Fibroblast of mammary gland (primary cell): ENCODE data around the gene IP6K3.

Experiments used
- DNase-seq: peaks from one replicate; pipeline ENCODE4 v3.0.0-alpha.2; 2010; ENCODE audit warnings: low read depth
- H3K4me3 ChIP-seq: 2 replicates; pipeline ENCODE4 v1.5.1; 2011; ENCODE audit warnings: low read depth, mild to moderate bottlenecking, low read length, moderate library complexity; ENCODE audit not compliant: control insufficient read depth
- TF ChIP-seq, protein P1 (sequence below): conservative IDR thresholded peaks from 2 replicates; pipeline ENCODE4 v1.5.1; 2011; ENCODE audit warnings: low read depth, low read length, inconsistent platforms; ENCODE audit not compliant: control insufficient read depth, insufficient read depth

IP6K3 gene

DNA sequence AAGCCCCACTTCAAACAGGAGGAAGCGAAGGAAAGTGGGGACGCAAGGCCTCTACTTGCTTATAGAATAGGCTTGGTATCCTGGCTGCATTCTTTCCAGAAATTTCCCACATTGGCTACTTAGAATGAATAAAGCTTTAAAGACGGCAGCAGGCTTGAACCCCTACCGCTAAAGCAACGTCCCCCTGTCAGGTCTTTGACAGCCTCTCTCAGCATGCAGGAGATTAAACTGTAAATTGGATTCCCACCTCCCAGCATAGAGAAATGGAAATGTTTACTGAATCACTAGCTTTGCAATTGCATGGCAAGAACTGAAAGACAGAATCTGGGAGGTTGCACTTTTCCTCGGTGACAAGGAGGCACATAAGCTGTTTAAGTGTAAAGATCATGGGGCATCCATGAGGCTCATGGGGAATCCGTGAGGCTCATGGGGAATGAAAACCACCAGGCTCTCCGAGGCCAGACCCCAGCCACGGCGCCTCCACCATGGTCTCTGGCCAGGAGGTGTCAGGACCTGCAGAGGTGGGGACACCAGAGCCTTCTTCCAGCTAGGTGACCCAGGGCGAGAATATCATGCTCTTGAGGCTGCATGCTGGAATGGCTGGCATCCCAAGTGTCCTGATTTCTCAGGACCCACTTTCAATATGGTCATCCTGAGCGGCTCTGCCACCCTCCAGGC, 31.9 kb upstream of the IP6K3 start:
- no peak for DNase-seq
- H3K4me3 ChIP-seq, result no peak overlapping the region
- TF ChIP-seq, protein P1, sequence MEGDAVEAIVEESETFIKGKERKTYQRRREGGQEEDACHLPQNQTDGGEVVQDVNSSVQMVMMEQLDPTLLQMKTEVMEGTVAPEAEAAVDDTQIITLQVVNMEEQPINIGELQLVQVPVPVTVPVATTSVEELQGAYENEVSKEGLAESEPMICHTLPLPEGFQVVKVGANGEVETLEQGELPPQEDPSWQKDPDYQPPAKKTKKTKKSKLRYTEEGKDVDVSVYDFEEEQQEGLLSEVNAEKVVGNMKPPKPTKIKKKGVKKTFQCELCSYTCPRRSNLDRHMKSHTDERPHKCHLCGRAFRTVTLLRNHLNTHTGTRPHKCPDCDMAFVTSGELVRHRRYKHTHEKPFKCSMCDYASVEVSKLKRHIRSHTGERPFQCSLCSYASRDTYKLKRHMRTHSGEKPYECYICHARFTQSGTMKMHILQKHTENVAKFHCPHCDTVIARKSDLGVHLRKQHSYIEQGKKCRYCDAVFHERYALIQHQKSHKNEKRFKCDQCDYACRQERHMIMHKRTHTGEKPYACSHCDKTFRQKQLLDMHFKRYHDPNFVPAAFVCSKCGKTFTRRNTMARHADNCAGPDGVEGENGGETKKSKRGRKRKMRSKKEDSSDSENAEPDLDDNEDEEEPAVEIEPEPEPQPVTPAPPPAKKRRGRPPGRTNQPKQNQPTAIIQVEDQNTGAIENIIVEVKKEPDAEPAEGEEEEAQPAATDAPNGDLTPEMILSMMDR, result no peak

DNA sequence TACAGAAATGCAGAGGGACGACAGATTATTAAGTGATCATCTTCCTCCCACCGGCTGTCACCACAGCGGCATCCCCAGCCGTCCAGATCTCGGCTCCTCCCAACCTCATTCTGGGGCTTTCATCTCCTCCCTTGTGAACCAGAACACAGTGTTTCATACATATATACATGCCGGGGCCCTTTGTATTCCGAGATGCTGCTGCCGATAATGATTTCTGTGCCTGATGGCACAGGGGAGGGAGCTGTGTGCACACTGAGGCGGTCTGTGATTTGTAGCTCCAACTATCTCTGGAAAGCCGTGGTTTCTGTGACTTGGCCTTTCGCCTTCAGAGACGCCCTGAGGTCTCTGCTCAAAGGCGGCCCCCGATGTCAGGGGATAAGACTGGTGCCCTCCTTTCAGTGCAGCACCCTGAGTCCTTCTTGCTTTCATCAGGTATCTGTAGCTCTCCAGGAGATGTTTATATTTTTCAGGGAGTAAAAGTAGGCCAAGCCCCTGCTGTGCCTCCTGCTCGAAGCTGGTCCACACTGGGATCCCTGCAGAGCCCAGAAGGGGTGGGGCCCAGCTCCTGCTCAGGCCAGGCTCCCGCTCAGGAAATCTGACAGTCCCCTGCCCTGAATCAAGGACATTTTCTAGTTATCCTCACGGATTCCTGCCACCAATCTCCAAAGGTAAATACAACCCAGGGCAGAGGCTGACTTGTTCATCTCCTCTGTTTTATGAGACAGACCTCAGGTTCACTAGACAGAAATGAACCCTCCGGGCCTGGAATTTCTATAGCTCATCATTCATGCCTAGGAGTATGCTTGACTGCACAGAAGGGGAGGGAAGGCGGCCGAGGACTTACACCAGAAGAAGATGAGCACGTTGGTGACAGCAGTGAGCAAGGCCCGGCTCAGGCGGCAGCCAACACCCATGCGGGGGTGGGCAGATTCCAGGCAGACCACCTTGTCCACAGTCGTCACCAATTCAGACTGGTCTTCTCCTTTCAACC, 31.0 kb upstream of the IP6K3 start:
- TF ChIP-seq, protein P1, result no peak
- no peak for DNase-seq
- no peak overlapping the region for H3K4me3 ChIP-seq

GRCh38 chr6:33776764-33777163, 30.1 kb upstream of the IP6K3 start:
- no peak overlapping the region for H3K4me3 ChIP-seq
- no peak for DNase-seq

GRCh38 chr6:33776186-33776585, 29.5 kb upstream of the IP6K3 start:
- H3K4me3 ChIP-seq, result no peak overlapping the region
- TF ChIP-seq, protein P1, result no peak
- DNase-seq, result no peak

More at GRCh38 chr6:33776764-33777163, 30.1 kb upstream of the IP6K3 start:
- TF ChIP-seq, protein P1, result no peak

DNA sequence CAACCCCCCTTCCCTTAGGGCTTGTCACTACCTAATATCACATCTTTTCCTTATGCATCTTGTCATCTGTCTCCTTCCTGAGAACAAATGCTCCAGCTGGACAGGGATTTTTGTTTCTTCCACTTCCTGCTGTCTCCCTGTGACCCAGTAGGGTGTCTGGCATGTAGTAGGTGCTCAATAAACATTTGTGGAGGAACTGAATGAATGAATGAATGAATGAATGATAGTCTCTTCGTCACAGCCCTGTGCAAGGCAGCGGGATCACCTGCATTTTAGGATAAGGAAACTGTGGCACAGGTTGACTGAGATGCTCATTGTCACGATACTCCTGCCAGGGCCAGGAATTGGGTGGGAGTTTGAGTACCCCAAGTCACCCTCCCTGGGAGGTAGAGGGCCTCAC, 28.1 kb upstream of the IP6K3 start:
- DNase-seq, result no peak
- H3K4me3 ChIP-seq, result no peak overlapping the region
- TF ChIP-seq, protein P1, result no peak

DNA sequence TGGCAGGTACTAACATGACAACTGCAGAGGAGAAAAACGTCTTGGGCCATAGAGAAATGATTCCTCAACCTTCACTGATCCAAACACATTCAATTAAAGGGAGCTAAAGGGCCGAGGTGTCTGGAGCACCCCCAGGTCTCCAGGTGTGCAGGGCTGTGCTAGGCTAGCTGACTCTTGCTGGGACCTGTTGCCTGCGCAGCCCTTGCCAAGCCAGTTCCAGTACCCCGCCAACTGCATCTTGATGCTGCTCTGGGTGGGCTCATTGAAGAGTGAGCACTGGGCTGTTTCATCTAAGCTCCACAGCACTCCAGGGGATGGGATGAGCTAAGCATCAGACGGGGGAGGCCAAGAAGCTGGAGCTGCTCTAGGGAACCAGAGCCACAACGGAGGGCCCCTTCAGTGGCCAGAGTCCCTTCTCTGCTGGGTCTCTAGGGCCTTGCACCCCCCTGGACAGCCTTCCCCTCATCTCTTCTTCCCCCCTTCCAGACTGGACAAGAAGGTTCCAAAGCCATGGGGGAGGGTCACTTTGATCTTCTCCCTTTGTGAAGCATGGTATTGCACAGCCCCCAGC, 26.3 kb upstream of the IP6K3 start:
- TF ChIP-seq, protein P1, result no peak
- no peak for DNase-seq
- no peak overlapping the region for H3K4me3 ChIP-seq
